Measurements from ENCODE around the gene KCND3. TPM values are rescaled to one million over a fixed set of nuclear protein-coding genes. Genes with fewer than 3 reads are reported as not detected.

KCND3 gene
- total RNA-seq, 1 donor from 2014 or later = 0.86 TPM

GRCh38 chr1:111738133-111738435 lies 251.4 kb downstream of the KCND3 start:
- H3K36me3 Mint-ChIP-seq (ENCODE audit: low read depth) = no peaks in the 10 kb centered on the region
- peaks cover 22% of the 10 kb centered on the region for H3K4me1 Mint-ChIP-seq
- TF ChIP-seq CTCF (conservative IDR thresholded peaks at IDR 0.05) = no peak
- H3K9me3 Mint-ChIP-seq = no peaks in the 10 kb centered on the region
- DNase-seq (ENCODE audit: low read depth, low spot score) = no peak
- H3K27me3 Mint-ChIP-seq (ENCODE audit: low read depth) = peaks cover 33% of the 10 kb centered on the region
- H3K27ac Mint-ChIP-seq (ENCODE audit: unreplicated experiment) = no peak overlapping the region
- H3K4me3 Mint-ChIP-seq = peak overlapping the region; percentile 82

GRCh38 chr1:111737216-111738132 lies 252.0 kb downstream of the KCND3 start:
- DNase-seq (ENCODE audit: low read depth, low spot score) = no peak
- Mint-ChIP-seq H3K36me3 (ENCODE audit: low read depth) (no peaks in the 10 kb centered on the region), H3K4me1 (peaks cover 22% of the 10 kb centered on the region), H3K4me3 (peak overlapping the region; percentile 82), H3K9me3 (no peaks in the 10 kb centered on the region), H3K27ac (ENCODE audit: unreplicated experiment) (no peak overlapping the region), H3K27me3 (ENCODE audit: low read depth) (peaks cover 30% of the 10 kb centered on the region)
- no peak for TF ChIP-seq CTCF (conservative IDR thresholded peaks at IDR 0.05)

GRCh38 chr1:111736548-111737215 lies 252.8 kb downstream of the KCND3 start:
- DNase-seq (ENCODE audit: low read depth, low spot score) = no peak
- H3K27ac Mint-ChIP-seq (ENCODE audit: unreplicated experiment) = no peak overlapping the region
- peak overlapping the region; percentile 82 for H3K4me3 Mint-ChIP-seq
- no peak for TF ChIP-seq CTCF (conservative IDR thresholded peaks at IDR 0.05)
- H3K9me3 Mint-ChIP-seq = no peaks in the 10 kb centered on the region
- no peaks in the 10 kb centered on the region for H3K36me3 Mint-ChIP-seq (ENCODE audit: low read depth)
- peaks cover 22% of the 10 kb centered on the region for H3K4me1 Mint-ChIP-seq
- peaks cover 25% of the 10 kb centered on the region for H3K27me3 Mint-ChIP-seq (ENCODE audit: low read depth)

- H3K9me3 Mint-ChIP-seq = no peaks in the 10 kb centered on the region
- no peaks in the 10 kb centered on the region for H3K36me3 Mint-ChIP-seq (ENCODE audit: low read depth)
- peaks cover 18% of the 10 kb centered on the region for H3K27me3 Mint-ChIP-seq (ENCODE audit: low read depth)
- H3K4me3 Mint-ChIP-seq = no peak overlapping the region
- peaks cover 22% of the 10 kb centered on the region for H3K4me1 Mint-ChIP-seq
- no peak overlapping the region for H3K27ac Mint-ChIP-seq (ENCODE audit: unreplicated experiment)
- no peak for DNase-seq (ENCODE audit: low read depth, low spot score)
- no peak for TF ChIP-seq CTCF (conservative IDR thresholded peaks at IDR 0.05)
These were observed 253.5 kb downstream of the KCND3 start for GRCh38 chr1:111735858-111736544.

GRCh38 chr1:111735321-111735720 lies 254.1 kb downstream of the KCND3 start:
- H3K4me1 Mint-ChIP-seq = peaks cover 26% of the 10 kb centered on the region

More at GRCh38 chr1:111735321-111735720, 254.1 kb downstream of the KCND3 start:
- Mint-ChIP-seq H3K27me3 (ENCODE audit: low read depth) (peaks cover 11% of the 10 kb centered on the region), H3K27ac (ENCODE audit: unreplicated experiment) (no peak overlapping the region), H3K9me3 (no peaks in the 10 kb centered on the region), H3K4me3 (no peak overlapping the region), H3K36me3 (ENCODE audit: low read depth) (no peaks in the 10 kb centered on the region)
- TF ChIP-seq CTCF (conservative IDR thresholded peaks at IDR 0.05) = no peak
- no peak for DNase-seq (ENCODE audit: low read depth, low spot score)
